Hematopoietic multipotent progenitor cell (in vitro differentiated cells): Measurements from ENCODE around the gene SLC39A9. TPM values are rescaled to one million over a fixed set of nuclear protein-coding genes. Genes with fewer than 3 reads are reported as not detected.
"Not testable (repeated sequence)": the region's sequence is repeated elsewhere in the genome, so short reads cannot be mapped to it uniquely, and the experiment has no call there.

Experiments used
- DNase-seq, 3 donors: peaks; one replicate each; pipeline ENCODE4 v3.0.0-alpha.2; 2011 to 2015; ENCODE audit warnings: low read depth in 2 of 3, low spot score in 2 of 3
- total RNA-seq: library from RNA; depleted of rRNA; stranded (reverse); fragments of >200 nt; gene quantifications from one replicate; pipeline ENCODE4 v1.2.3, GENCODE V29; 2012

Gene SLC39A9
- total RNA-seq, 1 donor = 86.2 TPM

- no peak for DNase-seq
Measured at GRCh38 chr14:69495341-69495921, 96.9 kb downstream of the SLC39A9 start.

- not testable (repeated sequence) for DNase-seq
Measured at GRCh38 chr14:69497866-69498265, 99.4 kb downstream of the SLC39A9 start.

- not testable (repeated sequence) for DNase-seq
Measured at GRCh38 chr14:69498286-69498685, 99.8 kb downstream of the SLC39A9 start.

- no peak for DNase-seq
Measured at GRCh38 chr14:69499436-69499835, 100.9 kb downstream of the SLC39A9 start.

- no peak for DNase-seq
Measured at GRCh38 chr14:69500096-69500495, 101.6 kb downstream of the SLC39A9 start.

- DNase-seq = no peak
Measured at GRCh38 chr14:69500736-69501135, 102.2 kb downstream of the SLC39A9 start.

- DNase-seq = no peak
Measured at GRCh38 chr14:69501423-69501838, 102.9 kb downstream of the SLC39A9 start.

GRCh38 chr14:69504775-69505174, 106.3 kb downstream of the SLC39A9 start:
- DNase-seq = no peak

GRCh38 chr14:69505338-69506240, 107.1 kb downstream of the SLC39A9 start:
- DNase-seq = no peak

- DNase-seq = no peak
Measured at GRCh38 chr14:69506241-69506595, 107.7 kb downstream of the SLC39A9 start.

Other genes starting within 250 kb of the SLC39A9 start
- 32.3 TPM for gene DCAF5, start 245.6 kb upstream of the SLC39A9 start, total RNA-seq
- 13.5 TPM for gene EXD2, start 207.2 kb upstream of the SLC39A9 start, total RNA-seq
- gene GALNT16, start 138.5 kb upstream of the SLC39A9 start, total RNA-seq = under 0.01 TPM
- gene ERH, start 393 bp upstream of the SLC39A9 start, total RNA-seq = 54.4 TPM
- under 0.01 TPM for gene PLEKHD1, start 86.0 kb downstream of the SLC39A9 start, total RNA-seq
- gene CCDC177, start 176.2 kb downstream of the SLC39A9 start, total RNA-seq = under 0.01 TPM
- gene SUSD6, start 212.9 kb downstream of the SLC39A9 start, total RNA-seq = 23.4 TPM